Erythroblast (primary cell): Measurements from ENCODE around the gene THOP1.

Experiments
- GATA1 ChIP-seq: IDR thresholded peaks from 2 replicates; pipeline ENCODE4 v1.6.1; 2011; ENCODE audit warnings: low read depth, mild to moderate bottlenecking, control low read depth, low read length, moderate library complexity
- POLR2A ChIP-seq: IDR thresholded peaks from 2 replicates; pipeline ENCODE4 v1.6.1; 2011; ENCODE audit warnings: mild to moderate bottlenecking, low read length

- no peak for TF ChIP-seq POLR2A
- TF ChIP-seq GATA1: no peak
These were observed 23.2 kb upstream of the THOP1 start for GRCh38 chr19:2761876-2762782.
